Neutrophil (primary cell): ENCODE data around the gene MRPL58.
"Not testable (repeated sequence)": the region's sequence is repeated elsewhere in the genome, so short reads cannot be mapped to it uniquely, and the experiment has no call there.

Experiments
- H3K27ac ChIP-seq: fragments of 200-600 bp; sonication (generic); 2 replicates; pipeline ENCODE4 v1.5.1; 2016; ENCODE audit warnings: mild to moderate bottlenecking, moderate library complexity
- H3K27me3 ChIP-seq: fragments of 200-600 bp; sonication (generic); 2 replicates; pipeline ENCODE4 v1.6.0; 2016; ENCODE audit warnings: mild to moderate bottlenecking
- H3K36me3 ChIP-seq: fragments of 200-600 bp; sonication (generic); 2 replicates; pipeline ENCODE4 v1.5.1; 2017
- H3K4me1 ChIP-seq, 2 experiments: fragments of 200-600 bp in 1 of 2; sonication (generic) in 1 of 2; 1 replicate in 1 of 2; 2 replicates in 1 of 2; pipeline versions ENCODE4 v1.5.1 to v1.6.1; 2013 to 2016; ENCODE audit warnings: low read depth in 1 of 2, low read length in 1 of 2, mild to moderate bottlenecking in 1 of 2, moderate library complexity in 1 of 2; ENCODE audit not compliant: control insufficient read depth in 1 of 2, insufficient read depth in 1 of 2
- H3K4me3 ChIP-seq, 2 experiments: fragments of 200-600 bp in 1 of 2; sonication (generic) in 1 of 2; 1 replicate in 1 of 2; 2 replicates in 1 of 2; pipeline ENCODE4 v1.5.1; 2013 to 2016; ENCODE audit warnings: low read depth in 1 of 2, low read length in 1 of 2, mild to moderate bottlenecking in 1 of 2, moderate library complexity in 1 of 2
- H3K9me3 ChIP-seq: fragments of 200-600 bp; sonication (generic); 2 replicates; pipeline ENCODE4 v1.5.1; 2016
- TF ChIP-seq, protein P1 (sequence below): fragments of 200-600 bp; sonication (generic); IDR thresholded peaks from 2 replicates; pipeline ENCODE4 v1.5.1; 2016; ENCODE audit warnings: antibody characterized with exemption

Gene MRPL58

GRCh38 chr17:75024686-75025397, 12.4 kb downstream of the MRPL58 start:
- no peak overlapping the region for H3K27ac ChIP-seq
- H3K36me3 ChIP-seq: peaks cover 26% of the 10 kb centered on the region
- H3K9me3 ChIP-seq: no peaks in the 10 kb centered on the region
- peaks cover 31 to 39% of the 10 kb centered on the region in 2 experiments for H3K4me1 ChIP-seq
- TF ChIP-seq, protein P1, sequence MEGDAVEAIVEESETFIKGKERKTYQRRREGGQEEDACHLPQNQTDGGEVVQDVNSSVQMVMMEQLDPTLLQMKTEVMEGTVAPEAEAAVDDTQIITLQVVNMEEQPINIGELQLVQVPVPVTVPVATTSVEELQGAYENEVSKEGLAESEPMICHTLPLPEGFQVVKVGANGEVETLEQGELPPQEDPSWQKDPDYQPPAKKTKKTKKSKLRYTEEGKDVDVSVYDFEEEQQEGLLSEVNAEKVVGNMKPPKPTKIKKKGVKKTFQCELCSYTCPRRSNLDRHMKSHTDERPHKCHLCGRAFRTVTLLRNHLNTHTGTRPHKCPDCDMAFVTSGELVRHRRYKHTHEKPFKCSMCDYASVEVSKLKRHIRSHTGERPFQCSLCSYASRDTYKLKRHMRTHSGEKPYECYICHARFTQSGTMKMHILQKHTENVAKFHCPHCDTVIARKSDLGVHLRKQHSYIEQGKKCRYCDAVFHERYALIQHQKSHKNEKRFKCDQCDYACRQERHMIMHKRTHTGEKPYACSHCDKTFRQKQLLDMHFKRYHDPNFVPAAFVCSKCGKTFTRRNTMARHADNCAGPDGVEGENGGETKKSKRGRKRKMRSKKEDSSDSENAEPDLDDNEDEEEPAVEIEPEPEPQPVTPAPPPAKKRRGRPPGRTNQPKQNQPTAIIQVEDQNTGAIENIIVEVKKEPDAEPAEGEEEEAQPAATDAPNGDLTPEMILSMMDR: no peak
- H3K27me3 ChIP-seq: no peaks in the 10 kb centered on the region
- no peak overlapping the region for H3K4me3 ChIP-seq

DNA sequence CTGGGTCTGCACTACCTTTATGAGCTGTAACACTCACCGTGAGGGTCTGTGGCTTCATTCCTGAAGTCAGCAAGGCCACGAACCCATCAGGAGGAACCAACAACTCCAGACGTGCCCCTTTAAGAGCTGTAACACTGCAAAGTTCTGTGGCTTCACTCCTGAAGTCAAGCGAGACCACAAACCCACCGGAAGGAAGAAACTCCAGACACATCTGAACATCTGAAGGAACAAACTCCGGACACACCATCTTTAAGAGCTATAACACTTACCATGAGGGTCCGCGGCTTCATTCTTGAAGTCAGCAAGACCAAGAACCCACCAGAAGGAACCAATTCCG, 12.9 kb downstream of the MRPL58 start:
- Histone ChIP-seq H3K4me1 (peaks cover 31 to 39% of the 10 kb centered on the region in 2 experiments), H3K36me3 (peaks cover 22% of the 10 kb centered on the region)
- not testable (repeated sequence) for H3K27ac ChIP-seq, H3K4me3 ChIP-seq, H3K9me3 ChIP-seq, H3K27me3 ChIP-seq

DNA sequence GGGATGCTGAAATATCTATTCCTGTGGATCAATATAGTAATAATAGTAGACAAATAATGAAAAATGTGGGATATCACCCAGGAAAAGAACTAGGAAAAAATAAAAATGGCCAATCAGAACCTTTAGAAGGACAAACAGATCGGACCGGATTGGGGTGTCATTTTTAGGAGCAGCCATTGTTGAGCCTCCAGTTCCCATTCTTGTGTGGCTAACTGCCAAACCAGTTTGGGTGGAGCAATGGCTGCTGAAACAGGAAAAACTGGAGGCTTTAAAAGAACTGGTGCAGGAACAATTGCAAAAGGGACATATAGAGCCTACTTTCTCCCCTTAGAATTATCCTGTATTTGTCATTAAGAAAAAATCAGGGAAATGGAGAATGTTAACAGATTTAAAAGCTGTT, 14.2 kb downstream of the MRPL58 start:
- H3K4me3 ChIP-seq, H3K36me3 ChIP-seq, H3K9me3 ChIP-seq, H3K27ac ChIP-seq, H3K27me3 ChIP-seq: not testable (repeated sequence)
- H3K4me1 ChIP-seq: peaks cover 31 to 39% of the 10 kb centered on the region in 2 experiments

GRCh38 chr17:75030161-75030560, 17.7 kb downstream of the MRPL58 start:
- peaks cover 53 to 55% of the 10 kb centered on the region in 2 experiments for H3K4me1 ChIP-seq
- no peaks in the 10 kb centered on the region for H3K9me3 ChIP-seq
- H3K4me3 ChIP-seq: no peak overlapping the region
- TF ChIP-seq, protein P1: no peak
- no peaks in the 10 kb centered on the region for H3K36me3 ChIP-seq
- H3K27ac ChIP-seq: no peak overlapping the region
- peaks cover 34% of the 10 kb centered on the region for H3K27me3 ChIP-seq

GRCh38 chr17:75031972-75032719, 19.7 kb downstream of the MRPL58 start:
- Histone ChIP-seq H3K36me3 (no peaks in the 10 kb centered on the region), H3K27ac (no peak overlapping the region), H3K4me3 (peak overlapping the region; percentile 8 to 32), H3K4me1 (peaks cover 39 to 40% of the 10 kb centered on the region in 2 experiments), H3K9me3 (no peaks in the 10 kb centered on the region), H3K27me3 (peaks cover 36% of the 10 kb centered on the region)
- TF ChIP-seq, protein P1: no peak

GRCh38 chr17:75032720-75033280, 20.3 kb downstream of the MRPL58 start:
- peaks cover 33 to 34% of the 10 kb centered on the region in 2 experiments for H3K4me1 ChIP-seq
- peak overlapping the region; percentile 8 to 32 for H3K4me3 ChIP-seq
- no peak overlapping the region for H3K27ac ChIP-seq
- peaks cover 4% of the 10 kb centered on the region for H3K36me3 ChIP-seq
- TF ChIP-seq, protein P1: no peak
- H3K27me3 ChIP-seq: peaks cover 36% of the 10 kb centered on the region
- no peaks in the 10 kb centered on the region for H3K9me3 ChIP-seq
